ENCODE measurements around the gene MALAT1.

The MALAT1 gene

GRCh38 chr11:65491163-65491465, 7.7 kb upstream of the MALAT1 start:
- Histone ChIP-seq H3K9ac (ENCODE audit: low read depth in 1 of 2, low read length in 2 of 2) (peak overlapping the region; percentile 49 to 76), H3K9me3 (ENCODE audit: control insufficient read depth in 2 of 2, low read length in 2 of 2) (no peaks in the 10 kb centered on the region), H3K4me3 (ENCODE audit: low read length in 2 of 2) (no peak overlapping the region)

GRCh38 chr11:65491614-65492386, 7.0 kb upstream of the MALAT1 start:
- Histone ChIP-seq H3K4me1 (ENCODE audit: control insufficient read depth in 2 of 2, insufficient read depth in 2 of 2, low read length in 2 of 2) (peaks cover 76 to 89% of the 10 kb centered on the region in 2 donors), H3K36me3 (ENCODE audit: control insufficient read depth in 2 of 2, insufficient read depth in 2 of 2, low read length in 2 of 2) (no peaks in the 10 kb centered on the region), H3K27me3 (ENCODE audit: control insufficient read depth in 2 of 2, insufficient read depth in 2 of 2, low read length in 2 of 2) (no peaks in the 10 kb centered on the region), H3K9me3 (ENCODE audit: control insufficient read depth in 2 of 2, low read length in 2 of 2) (no peaks in the 10 kb centered on the region), H3K9ac (ENCODE audit: low read depth in 1 of 2, low read length in 2 of 2) (peak overlapping the region; percentile 47 to 76), H3K4me3 (ENCODE audit: low read length in 2 of 2) (peak overlapping the region; percentile 18 to 56), H3K27ac (ENCODE audit: low read depth in 2 of 2, low read length in 2 of 2) (peak overlapping the region; percentile 92 to 96)

More at GRCh38 chr11:65491163-65491465, 7.7 kb upstream of the MALAT1 start:
- no peaks in the 10 kb centered on the region for H3K36me3 ChIP-seq (ENCODE audit: control insufficient read depth in 2 of 2, insufficient read depth in 2 of 2, low read length in 2 of 2)
- no peaks in the 10 kb centered on the region for H3K27me3 ChIP-seq (ENCODE audit: control insufficient read depth in 2 of 2, insufficient read depth in 2 of 2, low read length in 2 of 2)
- H3K4me1 ChIP-seq (ENCODE audit: control insufficient read depth in 2 of 2, insufficient read depth in 2 of 2, low read length in 2 of 2), result peaks cover 73 to 82% of the 10 kb centered on the region in 2 donors
- H3K27ac ChIP-seq (ENCODE audit: low read depth in 2 of 2, low read length in 2 of 2), result peak overlapping the region; percentile 92 to 96

GRCh38 chr11:65492387-65492636, 6.5 kb upstream of the MALAT1 start:
- no peaks in the 10 kb centered on the region for H3K27me3 ChIP-seq (ENCODE audit: control insufficient read depth in 2 of 2, insufficient read depth in 2 of 2, low read length in 2 of 2)
- peaks cover 79 to 89% of the 10 kb centered on the region in 2 donors for H3K4me1 ChIP-seq (ENCODE audit: control insufficient read depth in 2 of 2, insufficient read depth in 2 of 2, low read length in 2 of 2)
- H3K9me3 ChIP-seq (ENCODE audit: control insufficient read depth in 2 of 2, low read length in 2 of 2), result no peaks in the 10 kb centered on the region
- peak overlapping the region; percentile 47 to 76 for H3K9ac ChIP-seq (ENCODE audit: low read depth in 1 of 2, low read length in 2 of 2)
- H3K36me3 ChIP-seq (ENCODE audit: control insufficient read depth in 2 of 2, insufficient read depth in 2 of 2, low read length in 2 of 2), result no peaks in the 10 kb centered on the region
- H3K4me3 ChIP-seq (ENCODE audit: low read length in 2 of 2), result peak overlapping the region in 1 of 2 donors; percentile 56
- H3K27ac ChIP-seq (ENCODE audit: low read depth in 2 of 2, low read length in 2 of 2), result peak overlapping the region; percentile 92 to 96

GRCh38 chr11:65492637-65493366, 6.0 kb upstream of the MALAT1 start:
- no peak overlapping the region for H3K4me3 ChIP-seq (ENCODE audit: low read length in 2 of 2)

GRCh38 chr11:65493367-65494176, 5.3 kb upstream of the MALAT1 start:
- H3K9ac ChIP-seq (ENCODE audit: low read depth in 1 of 2, low read length in 2 of 2), result peak overlapping the region; percentile 47 to 76
- no peaks in the 10 kb centered on the region for H3K9me3 ChIP-seq (ENCODE audit: control insufficient read depth in 2 of 2, low read length in 2 of 2)
- peak overlapping the region; percentile 92 to 96 for H3K27ac ChIP-seq (ENCODE audit: low read depth in 2 of 2, low read length in 2 of 2)
- no peaks in the 10 kb centered on the region for H3K27me3 ChIP-seq (ENCODE audit: control insufficient read depth in 2 of 2, insufficient read depth in 2 of 2, low read length in 2 of 2)
- H3K4me1 ChIP-seq (ENCODE audit: control insufficient read depth in 2 of 2, insufficient read depth in 2 of 2, low read length in 2 of 2), result peaks cover 70 to 77% of the 10 kb centered on the region in 2 donors
- no peak overlapping the region for H3K4me3 ChIP-seq (ENCODE audit: low read length in 2 of 2)
- H3K36me3 ChIP-seq (ENCODE audit: control insufficient read depth in 2 of 2, insufficient read depth in 2 of 2, low read length in 2 of 2), result no peaks in the 10 kb centered on the region

More at GRCh38 chr11:65492637-65493366, 6.0 kb upstream of the MALAT1 start:
- peak overlapping the region; percentile 47 to 76 for H3K9ac ChIP-seq (ENCODE audit: low read depth in 1 of 2, low read length in 2 of 2)
- H3K36me3 ChIP-seq (ENCODE audit: control insufficient read depth in 2 of 2, insufficient read depth in 2 of 2, low read length in 2 of 2), result no peaks in the 10 kb centered on the region
- H3K27ac ChIP-seq (ENCODE audit: low read depth in 2 of 2, low read length in 2 of 2), result peak overlapping the region; percentile 92 to 96
- no peaks in the 10 kb centered on the region for H3K9me3 ChIP-seq (ENCODE audit: control insufficient read depth in 2 of 2, low read length in 2 of 2)
- H3K4me1 ChIP-seq (ENCODE audit: control insufficient read depth in 2 of 2, insufficient read depth in 2 of 2, low read length in 2 of 2), result peaks cover 77 to 85% of the 10 kb centered on the region in 2 donors
- no peaks in the 10 kb centered on the region for H3K27me3 ChIP-seq (ENCODE audit: control insufficient read depth in 2 of 2, insufficient read depth in 2 of 2, low read length in 2 of 2)

- Histone ChIP-seq H3K9ac (ENCODE audit: low read depth in 1 of 2, low read length in 2 of 2) (peak overlapping the region; percentile 78 to 81), H3K27me3 (ENCODE audit: control insufficient read depth in 2 of 2, insufficient read depth in 2 of 2, low read length in 2 of 2) (no peaks in the 10 kb centered on the region), H3K4me3 (ENCODE audit: low read length in 2 of 2) (peak overlapping the region; percentile 62 to 65), H3K4me1 (ENCODE audit: control insufficient read depth in 2 of 2, insufficient read depth in 2 of 2, low read length in 2 of 2) (peaks cover 40 to 48% of the 10 kb centered on the region in 2 donors), H3K36me3 (ENCODE audit: control insufficient read depth in 2 of 2, insufficient read depth in 2 of 2, low read length in 2 of 2) (peaks cover 9 to 14% of the 10 kb centered on the region in 2 donors), H3K9me3 (ENCODE audit: control insufficient read depth in 2 of 2, low read length in 2 of 2) (peaks cover 0 to 2% of the 10 kb centered on the region in 2 donors), H3K27ac (ENCODE audit: low read depth in 2 of 2, low read length in 2 of 2) (peak overlapping the region; percentile 100)
Observed at GRCh38 chr11:65496304-65497140, 2.3 kb upstream of the MALAT1 start.

- H3K4me1 ChIP-seq (ENCODE audit: control insufficient read depth in 2 of 2, insufficient read depth in 2 of 2, low read length in 2 of 2), result peaks cover 31 to 39% of the 10 kb centered on the region in 2 donors
- H3K27ac ChIP-seq (ENCODE audit: low read depth in 2 of 2, low read length in 2 of 2), result peak overlapping the region; percentile 100
- H3K36me3 ChIP-seq (ENCODE audit: control insufficient read depth in 2 of 2, insufficient read depth in 2 of 2, low read length in 2 of 2), result peaks cover 18 to 23% of the 10 kb centered on the region in 2 donors
- H3K9ac ChIP-seq (ENCODE audit: low read depth in 1 of 2, low read length in 2 of 2), result peak overlapping the region; percentile 98 to 100
- no peaks in the 10 kb centered on the region for H3K27me3 ChIP-seq (ENCODE audit: control insufficient read depth in 2 of 2, insufficient read depth in 2 of 2, low read length in 2 of 2)
- peak overlapping the region; percentile 97 to 100 for H3K4me3 ChIP-seq (ENCODE audit: low read length in 2 of 2)
- H3K9me3 ChIP-seq (ENCODE audit: control insufficient read depth in 2 of 2, low read length in 2 of 2), result peaks cover 0 to 2% of the 10 kb centered on the region in 2 donors
Observed at GRCh38 chr11:65497141-65498041, 1.5 kb upstream of the MALAT1 start.

- peaks cover 26 to 31% of the 10 kb centered on the region in 2 donors for H3K36me3 ChIP-seq (ENCODE audit: control insufficient read depth in 2 of 2, insufficient read depth in 2 of 2, low read length in 2 of 2)
- H3K9me3 ChIP-seq (ENCODE audit: control insufficient read depth in 2 of 2, low read length in 2 of 2), result peaks cover 0 to 2% of the 10 kb centered on the region in 2 donors
- H3K27me3 ChIP-seq (ENCODE audit: control insufficient read depth in 2 of 2, insufficient read depth in 2 of 2, low read length in 2 of 2), result no peaks in the 10 kb centered on the region
- H3K27ac ChIP-seq (ENCODE audit: low read depth in 2 of 2, low read length in 2 of 2), result peak overlapping the region; percentile 100
- peak overlapping the region; percentile 97 to 100 for H3K4me3 ChIP-seq (ENCODE audit: low read length in 2 of 2)
- peak overlapping the region; percentile 98 to 100 for H3K9ac ChIP-seq (ENCODE audit: low read depth in 1 of 2, low read length in 2 of 2)
- H3K4me1 ChIP-seq (ENCODE audit: control insufficient read depth in 2 of 2, insufficient read depth in 2 of 2, low read length in 2 of 2), result peaks cover 23 to 31% of the 10 kb centered on the region in 2 donors
Observed at GRCh38 chr11:65498042-65498726, 661 bp upstream of the MALAT1 start.
